Thoracic aorta (tissue), 2 donors: Measurements from ENCODE around the gene DOCK11. TPM values are rescaled to one million over a fixed set of nuclear protein-coding genes. Genes with fewer than 3 reads are reported as not detected.

Experiments used
- ATAC-seq: fragments of 150-250 bp; one replicate; pipeline ENCODE4 v1.8.0; 2017; ENCODE audit warnings: low read depth; ENCODE audit not compliant: insufficient number of reproducible peaks, low FRiP score
- DNase-seq: peaks from one replicate; pipeline ENCODE4 v3.0.0-alpha.2; 2020; ENCODE audit warnings: low spot score
- H3K27ac ChIP-seq, 2 donors: fragments of 200-600 bp; sonication (generic); 1 replicate in 1 of 2; 2 replicates in 1 of 2; pipeline ENCODE4 v1.5.1; 2016; ENCODE audit warnings: mild to moderate bottlenecking in 2 of 2, moderate library complexity in 2 of 2
- H3K27me3 ChIP-seq: fragments of 200-600 bp; sonication (generic); replicated peaks from 2 replicates; pipeline ENCODE4 v1.6.0; 2016; ENCODE audit warnings: mild to moderate bottlenecking; ENCODE audit not compliant: insufficient read depth
- H3K36me3 ChIP-seq: fragments of 200-600 bp; sonication (generic); one replicate; pipeline ENCODE4 v1.5.1; 2016
- H3K4me1 ChIP-seq, 2 donors: fragments of 200-600 bp; sonication (generic); 1 replicate in 1 of 2; 2 replicates in 1 of 2; pipeline versions ENCODE4 v1.5.1 to v1.6.0; 2016; ENCODE audit warnings: low read depth in 2 of 2, mild to moderate bottlenecking in 1 of 2; ENCODE audit not compliant: control insufficient read depth in 1 of 2
- H3K4me3 ChIP-seq: fragments of 200-600 bp; sonication (generic); 2 replicates; pipeline ENCODE4 v1.5.1; 2016; ENCODE audit warnings: mild to moderate bottlenecking
- H3K9me3 ChIP-seq: fragments of 200-600 bp; sonication (generic); 2 replicates; pipeline ENCODE4 v1.5.1; 2016
- total RNA-seq, 2 donors: library from RNA; depleted of rRNA; stranded (reverse); fragments of >200 nt; gene quantifications; one replicate each; pipeline versions ENCODE4 v1.1.0 to v1.2.3, GENCODE V29; 2016
- TF ChIP-seq, protein P1 (sequence below): fragments of 200-600 bp; sonication (generic); IDR thresholded peaks from one replicate; pipeline ENCODE4 v1.5.1; 2019; ENCODE audit warnings: antibody characterized with exemption

The DOCK11 gene
- total RNA-seq, 2 donors from 2014 or later, result 30.6 to 45.8 TPM

DNA sequence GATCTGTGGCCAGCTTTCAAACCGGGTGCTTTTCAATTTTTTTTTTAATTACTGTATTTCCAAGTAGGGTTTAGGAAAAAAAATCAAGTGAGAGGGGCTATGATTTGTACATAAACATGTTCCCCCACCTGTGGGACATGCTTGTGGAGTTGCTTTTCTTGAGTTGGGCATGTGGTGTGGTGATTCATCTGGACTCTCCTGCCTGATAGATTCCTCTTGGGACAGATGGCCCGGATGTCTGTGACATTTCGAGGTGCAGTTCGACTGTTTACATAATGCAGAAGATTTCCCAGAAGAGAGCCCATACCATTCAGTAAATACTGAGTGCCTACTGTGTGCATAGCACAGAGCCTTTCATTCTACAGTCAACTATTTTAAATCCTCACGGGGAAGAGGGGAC is 49.9 kb downstream of the DOCK11 start:
- no peaks in the 10 kb centered on the region for H3K9me3 ChIP-seq
- no peak for ATAC-seq

DNA sequence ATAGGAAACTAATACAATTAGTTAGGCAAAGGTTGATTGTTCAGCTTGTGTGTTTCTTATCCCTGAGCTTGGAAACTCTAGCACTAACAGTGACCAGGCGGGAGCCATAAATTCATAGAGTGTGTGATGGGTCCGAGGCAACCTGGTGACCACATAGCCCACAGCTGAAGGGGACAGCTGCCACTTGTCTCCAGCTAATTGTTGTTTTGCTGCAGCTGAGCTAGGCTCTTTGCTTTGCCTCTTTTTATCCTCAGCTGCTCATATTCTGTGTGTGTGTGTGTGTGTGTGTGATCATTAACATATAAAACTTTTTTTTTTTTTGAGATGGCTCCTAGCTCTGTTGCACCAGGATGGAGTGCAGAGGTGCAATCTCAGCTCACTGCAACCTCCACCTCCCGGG is 53.2 kb downstream of the DOCK11 start:
- no peak overlapping the region for H3K27ac ChIP-seq
- H3K9me3 ChIP-seq, result no peaks in the 10 kb centered on the region
- DNase-seq (no peak), ATAC-seq (no peak)
- no peak overlapping the region for H3K4me3 ChIP-seq
- peaks cover 0 to 6% of the 10 kb centered on the region in 2 donors for H3K4me1 ChIP-seq
- TF ChIP-seq, protein P1, sequence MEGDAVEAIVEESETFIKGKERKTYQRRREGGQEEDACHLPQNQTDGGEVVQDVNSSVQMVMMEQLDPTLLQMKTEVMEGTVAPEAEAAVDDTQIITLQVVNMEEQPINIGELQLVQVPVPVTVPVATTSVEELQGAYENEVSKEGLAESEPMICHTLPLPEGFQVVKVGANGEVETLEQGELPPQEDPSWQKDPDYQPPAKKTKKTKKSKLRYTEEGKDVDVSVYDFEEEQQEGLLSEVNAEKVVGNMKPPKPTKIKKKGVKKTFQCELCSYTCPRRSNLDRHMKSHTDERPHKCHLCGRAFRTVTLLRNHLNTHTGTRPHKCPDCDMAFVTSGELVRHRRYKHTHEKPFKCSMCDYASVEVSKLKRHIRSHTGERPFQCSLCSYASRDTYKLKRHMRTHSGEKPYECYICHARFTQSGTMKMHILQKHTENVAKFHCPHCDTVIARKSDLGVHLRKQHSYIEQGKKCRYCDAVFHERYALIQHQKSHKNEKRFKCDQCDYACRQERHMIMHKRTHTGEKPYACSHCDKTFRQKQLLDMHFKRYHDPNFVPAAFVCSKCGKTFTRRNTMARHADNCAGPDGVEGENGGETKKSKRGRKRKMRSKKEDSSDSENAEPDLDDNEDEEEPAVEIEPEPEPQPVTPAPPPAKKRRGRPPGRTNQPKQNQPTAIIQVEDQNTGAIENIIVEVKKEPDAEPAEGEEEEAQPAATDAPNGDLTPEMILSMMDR, result no peak
- no peaks in the 10 kb centered on the region for H3K27me3 ChIP-seq
- H3K36me3 ChIP-seq, result peaks cover 4% of the 10 kb centered on the region

More for the DNA sequence above, 49.9 kb downstream of the DOCK11 start:
- peaks cover 4% of the 10 kb centered on the region for H3K36me3 ChIP-seq
- H3K4me1 ChIP-seq, result no peaks in the 10 kb centered on the region
- TF ChIP-seq, protein P1, result no peak
- no peak overlapping the region for H3K27ac ChIP-seq
- no peak overlapping the region for H3K4me3 ChIP-seq
- no peak for DNase-seq
- no peaks in the 10 kb centered on the region for H3K27me3 ChIP-seq

DNA sequence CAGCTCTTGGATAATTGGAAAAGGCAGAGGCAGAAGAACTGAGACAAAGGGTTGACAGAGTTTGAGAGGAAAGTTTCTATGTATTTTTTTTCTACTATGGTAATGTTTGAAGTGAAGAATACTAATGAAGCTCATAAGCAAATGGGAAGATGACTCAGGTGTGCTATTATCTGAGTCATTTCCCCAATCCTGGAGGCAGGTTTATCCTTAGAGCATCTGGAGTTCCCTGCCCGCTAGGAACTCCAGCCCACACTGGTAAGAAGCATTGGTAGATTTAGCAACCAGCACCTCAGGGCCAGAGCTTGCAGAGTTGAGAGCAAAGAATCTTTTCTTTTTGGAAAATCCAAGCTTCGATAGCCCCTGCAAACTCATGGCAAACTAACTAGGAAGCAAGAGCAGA is 55.2 kb downstream of the DOCK11 start:
- ATAC-seq (no peak), DNase-seq (no peak)
- Histone ChIP-seq H3K9me3 (no peaks in the 10 kb centered on the region), H3K4me3 (no peak overlapping the region), H3K27me3 (no peaks in the 10 kb centered on the region), H3K27ac (no peak overlapping the region), H3K4me1 (peaks cover 0 to 6% of the 10 kb centered on the region in 2 donors), H3K36me3 (peaks cover 4% of the 10 kb centered on the region)
- TF ChIP-seq, protein P1, result no peak

DNA sequence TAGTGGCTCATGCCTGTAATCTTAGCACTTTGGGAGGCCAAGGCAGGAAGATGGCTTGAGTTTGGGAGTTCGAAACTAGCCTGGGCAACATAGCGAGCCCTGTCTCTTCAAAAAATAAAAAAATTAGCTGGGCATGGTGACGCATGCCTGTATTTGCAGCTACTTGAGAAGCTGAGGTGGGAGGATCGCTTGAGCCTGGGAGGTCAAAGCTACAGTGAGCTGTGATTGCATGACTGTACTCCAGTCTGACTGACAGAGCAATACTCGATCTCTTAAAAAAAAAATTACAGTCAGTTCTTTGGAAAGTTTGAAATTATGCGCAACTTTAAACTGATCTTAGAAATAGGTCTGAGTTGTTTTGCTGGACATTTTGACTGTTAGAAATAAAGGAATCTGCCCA is 55.8 kb downstream of the DOCK11 start:
- DNase-seq (no peak), ATAC-seq (no peak)
- Histone ChIP-seq H3K4me3 (no peak overlapping the region), H3K27me3 (no peaks in the 10 kb centered on the region), H3K4me1 (peaks cover 0 to 6% of the 10 kb centered on the region in 2 donors), H3K9me3 (no peaks in the 10 kb centered on the region), H3K36me3 (peaks cover 4% of the 10 kb centered on the region), H3K27ac (no peak overlapping the region)
- TF ChIP-seq, protein P1, result no peak

DNA sequence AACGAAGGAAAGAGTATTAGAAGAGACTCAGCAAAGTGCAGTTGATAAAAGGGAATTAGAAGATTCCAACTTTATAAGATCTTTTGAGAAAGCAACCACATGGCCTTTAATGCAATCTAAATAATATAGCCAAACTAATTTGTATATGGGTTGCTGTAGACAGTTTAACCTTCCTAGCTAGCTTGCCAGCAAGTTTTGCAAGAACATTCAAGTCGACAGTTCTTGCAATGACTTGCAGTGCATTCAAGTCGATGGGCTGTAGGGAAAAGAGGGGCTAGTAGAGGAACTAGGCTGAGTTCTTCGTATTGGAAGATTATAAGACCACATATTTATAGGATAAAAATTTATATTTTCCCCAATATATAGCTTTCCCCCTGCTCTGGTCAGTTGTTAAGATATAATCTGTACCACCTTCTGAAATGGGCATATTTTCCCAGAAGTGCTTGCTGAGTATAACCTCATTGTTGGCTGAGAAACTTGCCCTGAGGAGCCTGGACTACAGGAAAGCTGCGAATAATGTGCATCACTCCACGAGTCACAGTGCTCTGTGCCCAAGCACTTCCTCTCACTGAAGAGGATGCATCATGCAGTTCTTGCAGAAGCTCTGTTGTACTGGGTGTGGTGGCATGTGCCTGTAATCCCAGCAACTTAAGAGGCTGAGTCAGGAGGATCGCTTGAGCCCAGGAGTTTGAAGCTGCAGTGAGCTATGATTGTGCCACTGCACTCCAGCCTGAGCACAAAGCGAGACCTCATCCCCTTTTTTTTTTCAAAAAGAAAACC is 56.7 kb downstream of the DOCK11 start:
- Histone ChIP-seq H3K4me1 (peaks cover 0 to 6% of the 10 kb centered on the region in 2 donors), H3K27me3 (no peaks in the 10 kb centered on the region), H3K9me3 (no peaks in the 10 kb centered on the region), H3K27ac (no peak overlapping the region), H3K4me3 (no peak overlapping the region), H3K36me3 (peaks cover 4% of the 10 kb centered on the region)
- DNase-seq (no peak), ATAC-seq (no peak)
- TF ChIP-seq, protein P1, result no peak
